GM10847 (cell line): ENCODE measurements around the gene DIPK1B.

Source experiments
- POLR2A ChIP-seq: IDR thresholded peaks from 2 replicates; pipeline ENCODE4 v1.6.1; 2011; ENCODE audit not compliant: insufficient read length; ENCODE audit errors: extremely low read depth

Gene DIPK1B

DNA sequence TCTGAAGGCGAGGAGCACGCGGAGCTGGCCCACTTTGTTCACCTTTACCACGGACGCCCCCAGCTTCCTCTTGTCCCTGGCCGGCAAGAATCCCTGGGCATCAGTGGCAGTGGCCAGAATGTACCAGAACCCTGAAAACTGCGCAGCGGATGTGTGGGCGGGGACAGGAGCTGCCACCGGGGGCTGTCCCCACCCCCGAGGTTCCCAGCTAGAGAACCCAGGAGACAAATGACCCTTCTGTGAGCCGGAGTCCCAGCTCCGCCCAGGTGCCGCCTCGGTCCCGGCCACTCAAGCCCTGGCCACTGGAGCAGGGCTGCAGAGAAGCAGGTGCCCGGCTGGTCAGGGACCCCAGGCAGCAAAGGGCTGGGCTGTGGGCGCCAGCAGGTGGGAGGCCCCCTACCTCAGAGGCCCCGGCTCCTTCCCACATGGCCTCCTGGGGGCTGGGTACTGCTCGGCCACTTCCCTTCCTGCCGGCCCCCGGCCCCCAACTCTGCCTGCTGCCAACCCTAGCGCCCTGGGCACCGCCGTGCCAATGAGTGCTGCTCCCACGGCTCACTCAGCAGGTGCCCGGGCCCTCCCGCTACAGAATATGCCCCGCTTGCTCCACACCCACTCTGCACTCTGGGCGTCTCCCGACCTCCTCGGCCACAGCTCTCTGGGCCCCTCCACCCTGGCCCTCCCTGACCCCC is 29.7 kb downstream of the DIPK1B start:
- no peak for TF ChIP-seq POLR2A

DNA sequence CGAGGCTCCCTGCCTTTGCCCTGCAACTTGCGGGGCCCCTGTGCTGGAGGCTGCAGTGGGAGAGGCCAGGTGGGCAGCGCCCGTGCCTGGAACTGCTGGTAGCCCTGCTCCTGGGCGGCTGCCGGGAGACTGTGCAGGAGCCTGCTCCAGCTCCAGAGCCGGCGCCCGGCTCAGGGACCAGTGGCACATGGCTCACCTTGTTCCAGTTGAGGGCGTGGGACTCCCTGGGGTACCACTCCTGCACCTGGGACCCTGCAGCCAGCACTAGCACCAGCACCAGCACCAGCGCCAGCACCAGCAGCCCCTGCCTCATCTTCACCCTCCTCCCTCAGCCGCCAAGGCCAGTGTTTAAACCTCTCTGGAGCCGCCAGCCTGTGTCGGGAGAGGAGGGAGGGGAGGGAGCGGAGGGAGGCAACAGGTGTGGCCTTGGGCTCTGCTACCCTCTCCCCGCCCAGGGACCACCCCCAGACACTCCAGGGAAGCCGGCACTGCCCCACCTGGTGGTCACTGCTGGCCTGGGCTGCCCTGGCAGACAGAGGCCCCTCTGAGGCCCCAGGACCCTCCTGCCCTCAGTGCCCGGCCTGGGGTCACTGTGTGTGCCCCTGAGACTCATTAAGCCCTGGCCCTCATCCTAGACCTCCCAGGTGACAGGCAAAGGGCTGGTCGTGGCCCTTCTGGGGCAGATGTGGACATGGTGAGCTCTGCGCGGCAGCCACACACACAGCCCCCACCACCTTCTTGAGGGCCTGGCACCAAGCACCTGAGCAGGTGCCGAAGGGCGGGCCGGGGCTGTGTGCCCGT is 30.4 kb downstream of the DIPK1B start, which contains the start of gene LCN10:
Gene LCN10, minus strand, starts transcription at position 350 of the 801 bp plus-strand sequence. Its CDS starts 37 bp downstream, at position 313.
- TF ChIP-seq POLR2A = no peak

DNA sequence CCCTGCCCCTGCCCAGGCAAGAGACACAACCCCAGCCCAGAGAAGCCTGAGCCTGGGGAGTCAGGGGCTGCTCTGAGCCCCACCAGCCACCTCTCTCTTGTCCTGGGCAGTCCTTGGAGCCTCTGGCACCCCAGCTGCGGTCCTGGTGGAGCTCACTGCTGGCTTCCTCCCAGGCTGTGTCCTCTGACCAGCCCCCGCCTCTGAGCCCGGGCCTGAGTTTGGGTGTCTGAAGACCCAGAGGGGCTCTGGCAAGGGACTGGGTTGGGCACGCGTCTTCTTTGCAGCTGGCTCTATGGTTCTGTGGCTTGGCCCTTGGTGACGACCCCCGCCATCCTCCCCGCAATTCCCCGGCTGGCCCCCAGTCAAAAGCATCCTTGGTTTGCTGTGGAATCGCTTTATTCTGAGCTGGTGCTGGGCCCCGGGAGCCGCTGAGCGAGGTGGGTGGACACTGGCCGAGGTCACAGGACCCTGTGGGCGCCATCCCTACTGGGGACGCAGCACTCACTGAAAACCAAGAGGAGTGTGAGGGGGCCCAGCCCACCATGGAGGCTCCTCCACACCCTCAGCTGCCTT is 31.4 kb downstream of the DIPK1B start:
- TF ChIP-seq POLR2A = no peak

DNA sequence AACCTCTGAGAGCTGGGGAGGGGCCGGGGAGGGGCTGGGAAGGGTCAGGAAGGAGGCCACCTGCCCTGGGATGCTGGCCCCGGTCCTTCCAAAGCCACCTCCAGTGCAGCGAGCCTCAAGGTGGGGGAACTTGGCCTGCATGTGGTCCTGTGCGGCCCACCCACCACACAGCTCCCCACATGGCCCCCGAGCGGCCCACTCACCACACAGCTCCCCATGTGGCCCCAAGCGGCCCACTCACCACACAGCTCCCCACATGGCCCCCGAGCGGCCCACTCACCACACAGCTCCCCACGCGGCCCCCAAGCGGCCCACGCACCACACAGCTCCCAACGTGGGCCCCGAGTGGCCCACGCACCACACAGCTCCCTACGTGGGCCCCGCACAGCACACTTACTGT is 32.4 kb downstream of the DIPK1B start:
- no peak for TF ChIP-seq POLR2A

DNA sequence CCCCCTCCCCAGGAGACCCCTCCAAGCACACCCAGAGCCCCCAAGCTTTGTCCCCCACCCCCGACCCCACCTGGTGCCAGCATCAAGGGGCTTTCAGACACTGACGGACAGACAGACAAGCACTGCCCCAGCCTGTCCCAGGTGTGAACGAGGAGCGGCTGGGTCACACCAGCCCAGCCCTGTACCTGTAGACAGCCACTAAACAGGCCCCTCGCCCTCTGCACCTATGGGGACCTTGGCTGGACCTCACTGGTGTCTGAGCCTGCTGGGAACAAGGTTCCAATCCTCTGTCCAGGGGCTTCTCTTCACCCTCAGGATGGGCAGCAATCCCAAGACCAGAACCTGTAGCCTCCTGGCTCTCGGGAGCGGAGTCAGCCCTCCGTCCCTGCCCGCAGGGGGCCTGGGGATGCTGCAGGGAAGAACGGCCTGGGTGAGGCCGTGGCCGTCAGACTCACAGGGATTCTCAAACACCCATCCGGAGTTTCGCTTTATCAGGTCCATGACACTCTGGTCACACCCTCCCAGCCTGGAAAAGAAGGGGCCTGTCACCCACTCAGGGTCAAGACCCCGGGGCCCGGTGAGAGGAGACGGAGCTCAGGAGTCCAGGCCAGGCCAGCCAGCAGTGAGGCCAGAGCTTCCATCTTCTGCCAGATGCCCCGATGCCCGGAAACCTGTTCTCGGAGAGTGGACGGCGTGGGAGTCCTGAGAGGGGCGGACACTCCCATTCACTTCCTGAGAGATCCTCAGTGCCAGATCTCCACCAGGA is 33.2 kb downstream of the DIPK1B start:
- TF ChIP-seq POLR2A = no peak

DNA sequence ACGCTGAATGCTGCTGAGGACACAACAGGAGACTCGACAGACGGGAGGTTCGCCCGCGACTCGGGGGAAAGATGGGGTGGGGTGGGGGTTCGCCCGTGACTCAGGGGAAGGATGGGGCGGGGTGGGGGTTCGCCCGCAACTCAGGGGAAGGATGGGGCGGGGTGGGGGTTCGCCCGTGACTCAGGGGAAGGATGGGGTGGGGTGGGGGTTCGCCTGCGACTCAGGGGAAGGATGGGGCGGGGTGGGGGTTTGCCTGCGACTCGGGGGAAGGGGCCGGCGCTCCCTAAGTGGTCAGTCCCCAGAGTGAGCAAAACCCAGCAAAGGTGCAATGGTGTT is 33.8 kb downstream of the DIPK1B start:
- no peak for TF ChIP-seq POLR2A

DNA sequence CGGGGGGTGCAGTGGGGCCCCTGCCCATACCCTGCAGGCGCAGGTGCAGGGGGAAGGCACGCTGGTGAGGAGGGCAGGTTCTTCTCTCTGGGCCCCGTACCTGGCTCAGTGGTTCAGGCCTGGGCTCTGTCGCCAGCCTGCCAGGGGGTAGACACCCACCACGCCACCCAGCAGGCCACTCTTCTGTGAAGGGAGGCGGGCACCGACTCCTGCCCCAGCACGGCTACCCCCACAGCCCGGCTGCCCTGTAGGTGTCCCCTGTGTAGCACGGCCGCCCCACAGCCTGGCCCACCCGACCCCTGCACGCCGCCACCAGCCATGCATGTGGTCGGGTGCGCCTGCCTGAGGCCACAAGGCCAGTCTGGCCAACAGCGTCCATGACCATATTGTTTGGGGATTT is 34.2 kb downstream of the DIPK1B start:
- no peak for TF ChIP-seq POLR2A

DNA sequence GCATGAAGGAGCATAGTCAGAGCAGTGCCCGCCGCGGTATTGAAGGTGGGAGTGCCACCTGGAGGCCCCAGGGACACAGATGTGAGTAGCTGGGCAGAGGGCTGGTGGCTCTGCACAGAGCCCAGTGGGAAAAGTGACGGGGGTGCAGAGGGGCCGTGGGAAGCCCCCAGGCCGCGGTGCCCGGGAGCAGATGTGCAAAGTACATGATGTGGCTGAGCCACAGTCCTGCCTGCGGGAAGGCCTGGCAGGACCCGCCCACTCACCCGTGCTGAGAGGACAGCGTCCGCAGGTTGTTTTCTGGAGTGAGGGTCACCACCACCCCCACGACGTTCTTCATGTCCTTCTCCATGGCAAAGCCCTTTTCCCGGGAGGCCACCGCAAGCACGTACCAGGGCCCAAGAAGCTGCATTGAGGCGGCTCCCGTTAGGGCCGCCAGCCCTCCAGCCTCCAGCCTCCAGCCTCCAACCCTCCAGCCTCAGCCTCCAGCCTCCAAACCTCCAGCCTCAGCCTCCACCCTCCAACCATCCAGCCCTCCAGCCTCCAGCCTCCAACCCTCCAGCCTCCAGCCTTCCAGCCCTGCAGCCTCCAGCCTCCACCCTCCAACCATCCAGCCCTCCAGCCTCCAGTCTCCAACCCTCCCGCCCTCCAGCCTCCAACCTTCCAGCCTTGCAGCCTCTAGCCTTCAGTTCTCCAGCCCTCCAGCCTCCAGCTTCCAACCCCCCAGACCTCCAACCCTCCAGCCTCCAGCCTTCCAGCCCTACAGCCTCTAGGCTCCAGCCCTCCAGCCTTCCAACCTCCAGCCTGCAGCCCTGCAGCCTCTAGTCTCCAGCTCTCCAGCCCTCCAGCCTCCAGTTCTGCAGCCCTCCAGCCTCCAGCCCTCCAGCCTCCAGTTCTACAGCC is 35.0 kb downstream of the DIPK1B start:
- no peak for TF ChIP-seq POLR2A

DNA sequence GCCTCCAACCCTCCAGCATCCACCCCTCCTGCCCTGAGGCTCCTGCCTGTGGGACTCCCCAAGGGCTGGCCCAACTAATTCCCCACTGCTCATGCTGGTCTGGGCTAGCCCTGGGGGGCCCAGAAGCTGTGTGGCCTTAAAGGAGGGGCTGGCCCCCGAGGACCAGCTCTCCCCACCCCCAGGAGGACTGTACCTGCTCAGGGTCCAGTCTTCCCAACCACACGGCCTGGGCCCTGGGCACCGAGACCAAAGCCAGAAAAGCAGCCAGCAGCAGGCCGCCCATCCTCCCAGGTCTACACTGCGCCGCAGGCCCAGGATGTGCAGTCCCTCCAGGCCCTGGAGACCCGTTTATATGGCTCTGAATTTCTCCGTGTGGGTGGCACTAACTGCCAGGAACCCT is 35.8 kb downstream of the DIPK1B start, which contains the start of gene LCN6:
Gene LCN6, minus strand, starts transcription at position 325 of the 400 bp plus-strand sequence. Its CDS starts 42 bp downstream, at position 283.
- TF ChIP-seq POLR2A = no peak

DNA sequence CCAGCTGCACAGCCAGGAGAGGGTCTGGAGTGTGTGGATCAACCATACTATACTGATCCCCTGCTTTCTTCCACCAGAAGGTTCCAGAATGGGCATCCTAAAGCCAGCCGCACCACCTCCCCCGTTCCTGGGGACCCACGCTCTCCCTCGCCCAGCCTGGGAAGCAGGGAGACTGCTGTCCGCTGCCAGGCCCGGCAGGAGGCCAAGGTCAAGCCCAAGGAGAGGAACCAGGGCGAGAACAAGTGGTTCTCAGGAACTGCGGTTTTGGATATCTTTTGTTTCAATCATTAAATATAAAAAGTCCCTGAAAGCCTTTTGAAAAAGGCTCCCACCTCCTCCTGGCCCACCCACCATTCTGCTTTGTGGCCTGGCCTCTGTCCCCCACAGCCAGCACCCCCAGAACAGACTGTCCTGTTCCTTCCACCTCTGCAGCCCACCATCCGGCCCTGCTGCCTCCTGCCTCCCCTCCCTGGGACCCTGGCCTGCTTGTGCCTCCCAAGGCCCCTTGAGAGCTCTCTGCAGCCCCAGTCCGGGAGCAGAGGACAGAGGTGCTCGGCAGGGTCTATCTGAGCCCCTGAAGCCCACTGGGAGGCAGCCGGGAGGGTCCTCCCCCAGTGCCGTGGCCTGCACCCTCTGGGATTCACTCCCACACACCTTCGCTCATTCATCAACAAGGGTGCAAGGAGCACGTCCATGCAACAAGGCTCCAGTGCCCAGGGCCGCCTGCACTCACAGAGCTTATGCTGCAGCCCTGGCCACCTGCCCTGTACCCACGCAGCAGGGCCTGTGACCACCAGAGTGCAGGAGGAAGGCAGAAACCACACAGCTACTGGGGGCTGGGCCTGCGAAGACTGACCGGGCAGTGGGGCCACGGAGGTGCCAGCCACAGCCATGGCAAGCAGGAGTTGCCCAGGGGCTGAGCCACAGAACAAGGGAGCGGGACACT is 36.6 kb downstream of the DIPK1B start:
- no peak for TF ChIP-seq POLR2A

DNA sequence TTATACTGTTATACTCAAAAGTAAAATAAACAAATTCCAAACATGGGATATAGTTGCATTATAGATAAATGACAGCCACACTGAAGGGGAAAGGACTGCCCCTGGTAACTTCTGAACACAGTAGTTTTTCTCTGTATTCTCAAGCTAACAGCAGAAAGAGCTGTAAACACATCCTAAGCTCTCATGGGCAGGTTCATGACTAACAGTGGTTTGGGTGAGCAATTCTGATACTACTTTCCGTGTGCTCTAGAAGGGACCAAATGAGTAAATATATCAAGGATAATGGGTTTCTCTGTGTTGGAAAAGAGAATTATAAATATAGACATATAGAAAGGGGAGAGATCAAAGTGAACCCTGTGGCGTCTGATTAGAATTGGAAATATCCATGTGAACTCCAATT is 38.2 kb downstream of the DIPK1B start:
- no peak for TF ChIP-seq POLR2A

DNA sequence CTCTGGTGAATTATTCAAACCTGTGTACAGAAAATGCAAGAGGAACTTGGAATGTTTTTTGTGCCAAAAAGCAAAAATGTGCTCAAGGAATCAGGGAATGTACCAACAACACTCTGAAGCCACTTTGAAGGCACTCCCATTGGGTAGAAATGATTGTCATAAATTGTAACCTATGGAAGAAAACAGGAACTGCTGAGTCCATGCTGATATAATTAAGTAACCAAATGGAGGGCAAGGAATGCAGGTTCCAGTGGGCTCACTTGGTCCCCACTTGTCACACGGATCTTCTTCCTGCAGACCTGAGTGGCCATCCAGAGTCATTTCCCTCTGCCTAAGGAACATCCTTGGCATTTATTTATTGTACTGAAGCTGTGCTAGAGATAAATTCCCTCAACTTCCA is 38.9 kb downstream of the DIPK1B start:
- TF ChIP-seq POLR2A = no peak

DNA sequence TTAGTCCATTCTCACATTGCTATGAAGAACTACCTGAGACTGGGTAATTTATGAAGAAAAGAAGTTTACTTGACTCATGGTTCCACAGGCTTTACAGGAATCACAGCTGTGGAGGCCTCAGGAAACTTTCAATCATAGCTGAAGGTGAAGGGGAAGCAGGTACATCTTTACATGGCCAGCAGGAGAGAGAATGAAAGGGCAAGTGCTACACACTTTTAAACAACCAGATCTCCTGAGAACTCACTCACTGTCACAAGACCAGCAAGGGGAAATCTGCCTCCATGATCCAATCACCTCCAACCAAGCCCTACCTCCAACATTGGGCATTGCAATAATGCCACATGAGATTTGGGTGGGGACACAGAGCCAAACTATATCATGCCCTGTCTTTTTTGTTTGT is 39.4 kb downstream of the DIPK1B start:
- TF ChIP-seq POLR2A = no peak
